SW 1271 (cell line): ENCODE data around the gene LIMS2.
A peak's percentile ranks its signal among the peaks of the same experiment; 100 is the strongest.

Experiments
- DNase-seq, 2 experiments: peaks; one replicate each; lab custom pipeline; 2025; lab: John Stamatoyannopoulos, UW

Gene LIMS2

GRCh38 chr2:127701193-127701650 lies 25.9 kb upstream of the LIMS2 start, which contains the start of gene SFT2D3:
SFT2D3 (plus strand) TSS chr2:127701497; CDS start chr2:127701529, 32 bp downstream.
- DNase-seq: peak; percentile 69 to 92

DNA sequence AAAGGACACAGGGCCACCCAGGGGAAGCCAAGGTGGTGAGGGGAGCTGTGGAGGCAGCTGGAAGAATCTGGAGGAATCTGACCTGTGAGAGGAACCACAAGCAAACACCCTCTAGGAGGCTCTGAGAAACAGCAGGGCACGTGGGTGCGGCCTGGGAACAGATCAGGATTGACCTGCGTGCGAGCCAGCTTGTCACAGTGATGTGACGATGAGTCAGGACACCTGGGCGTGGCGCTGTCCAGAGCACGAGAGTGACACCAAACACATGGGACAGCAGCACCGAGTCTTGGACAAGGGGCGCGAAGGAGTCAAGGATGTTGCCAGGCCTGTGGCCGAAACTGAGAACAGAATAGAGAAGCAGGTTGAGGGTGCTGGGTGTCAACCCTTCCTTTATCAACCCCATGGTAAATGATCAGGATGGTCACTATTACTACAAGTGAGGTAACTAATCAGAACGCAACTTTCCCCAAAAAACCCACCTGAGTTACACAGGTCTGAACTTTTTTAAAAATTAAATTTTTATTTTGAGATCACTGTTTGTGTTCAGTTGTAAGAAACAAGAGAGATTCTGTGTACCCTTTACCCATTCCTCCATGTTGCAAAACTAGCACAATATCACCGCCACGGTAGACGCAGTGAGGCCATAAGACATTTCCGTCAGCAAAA lies 25.3 kb upstream of the LIMS2 start:
- DNase-seq: peak; percentile 87 to 89

- no peak for DNase-seq
Measured at GRCh38 chr2:127698553-127699355, 23.4 kb upstream of the LIMS2 start.

GRCh38 chr2:127697482-127698180 lies 22.3 kb upstream of the LIMS2 start:
- DNase-seq: no peak

- no peak for DNase-seq
Measured at GRCh38 chr2:127695491-127696472, 20.5 kb upstream of the LIMS2 start.

- no peak for DNase-seq
Measured at GRCh38 chr2:127694986-127695385, 19.7 kb upstream of the LIMS2 start.

- DNase-seq: no peak
Measured at GRCh38 chr2:127690696-127691095, 15.4 kb upstream of the LIMS2 start.

DNA sequence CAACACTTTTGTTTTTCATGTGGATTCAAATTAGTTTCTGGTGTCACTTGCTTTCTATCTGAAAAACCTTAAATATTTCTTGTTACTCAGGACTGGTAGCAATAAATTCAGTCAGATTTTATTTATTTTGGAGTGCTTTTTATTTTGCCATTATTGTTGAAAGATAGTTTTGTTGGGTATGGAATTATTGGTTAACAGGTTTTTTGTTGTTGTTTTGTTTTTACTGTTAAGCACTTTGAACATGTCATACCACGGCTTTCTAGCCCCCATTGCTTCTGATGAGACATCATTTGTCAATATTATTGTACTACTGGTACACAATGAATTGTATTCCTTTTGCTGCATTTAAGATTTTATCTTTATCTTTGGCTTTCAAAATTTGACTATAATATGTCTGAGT lies 13.1 kb upstream of the LIMS2 start:
- no peak for DNase-seq

- DNase-seq: no peak
Measured at GRCh38 chr2:127685410-127686080, 10.2 kb upstream of the LIMS2 start.

DNA sequence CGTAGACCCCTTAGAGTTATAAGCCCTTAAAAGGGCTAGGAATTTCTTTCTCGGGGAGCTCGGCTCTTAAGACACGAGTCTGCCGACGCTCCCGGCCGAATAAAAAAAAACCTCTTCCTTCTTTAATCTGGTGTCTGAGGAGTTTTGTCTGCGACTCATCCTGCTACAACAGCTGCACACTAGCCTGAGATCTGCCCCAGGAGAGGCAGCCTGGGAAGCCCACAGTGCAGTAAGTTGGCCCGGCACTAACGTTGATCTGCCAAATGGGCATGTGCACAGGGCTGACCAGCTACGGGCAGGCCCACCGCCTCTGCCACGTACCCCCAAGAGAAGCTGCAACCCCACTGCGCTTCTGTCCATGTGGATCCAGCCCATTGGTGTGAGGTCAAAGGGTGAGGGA lies 8.4 kb upstream of the LIMS2 start:
- DNase-seq: no peak

DNA sequence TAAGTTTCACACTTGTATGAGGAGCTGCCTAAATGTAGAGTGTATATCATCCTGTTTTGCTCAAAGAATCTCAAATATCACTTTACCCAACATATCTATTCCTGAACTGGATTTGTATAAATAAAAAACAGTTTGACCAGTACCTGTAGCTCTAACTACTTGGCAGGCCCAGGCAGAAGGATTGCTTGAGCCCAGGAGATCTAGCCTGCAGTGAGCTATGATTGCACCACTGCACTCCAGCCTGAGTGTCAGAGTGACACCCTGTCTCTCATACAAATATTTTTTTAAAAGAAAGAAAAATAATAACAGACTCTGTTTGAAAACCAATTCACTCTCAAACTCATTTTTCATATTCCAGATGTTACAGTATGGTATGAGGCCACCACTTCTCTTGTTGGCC lies 7.7 kb upstream of the LIMS2 start:
- DNase-seq: no peak

DNA sequence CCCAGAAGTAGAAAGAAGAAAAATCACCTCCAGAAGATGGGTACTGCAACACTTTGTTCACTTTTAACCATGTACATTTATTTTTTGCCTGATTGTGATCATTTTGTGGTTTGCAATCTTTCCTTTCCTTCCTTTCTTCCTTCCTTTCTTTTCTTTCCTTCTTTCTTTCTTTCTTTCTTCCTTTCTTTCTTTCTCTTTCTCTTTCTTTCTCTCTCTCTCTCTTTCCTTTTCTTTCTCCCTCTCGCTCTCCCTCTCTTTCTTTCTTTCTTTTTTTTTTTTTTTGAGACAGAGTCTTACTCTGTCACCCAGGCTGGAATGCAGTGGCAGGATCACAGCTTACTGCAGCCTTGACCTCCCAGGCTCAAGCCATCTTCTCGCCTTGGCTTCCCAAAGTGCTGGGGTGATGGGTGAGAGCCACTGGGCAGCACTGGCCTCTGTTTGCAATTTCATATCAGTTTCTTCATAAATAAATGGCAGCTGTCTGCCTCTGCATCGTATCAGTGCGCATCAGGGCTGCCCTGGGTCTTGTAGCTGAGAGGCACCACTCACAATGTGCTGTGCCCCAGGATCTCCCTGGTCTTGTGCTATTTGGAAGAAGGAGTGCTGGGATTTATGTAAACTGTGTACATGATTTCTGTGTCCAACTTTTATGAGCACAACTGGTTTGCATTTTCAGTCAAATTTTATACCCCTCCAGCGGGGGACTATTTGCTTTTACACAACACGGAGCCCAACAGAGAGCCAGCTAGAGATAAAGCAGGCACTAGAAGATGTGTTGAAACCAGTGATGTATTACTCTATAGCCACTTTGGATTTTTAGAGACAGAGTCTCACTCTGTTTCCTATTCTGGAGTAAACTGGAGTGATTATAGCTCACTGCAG lies 6.9 kb upstream of the LIMS2 start:
- no peak for DNase-seq

DNA sequence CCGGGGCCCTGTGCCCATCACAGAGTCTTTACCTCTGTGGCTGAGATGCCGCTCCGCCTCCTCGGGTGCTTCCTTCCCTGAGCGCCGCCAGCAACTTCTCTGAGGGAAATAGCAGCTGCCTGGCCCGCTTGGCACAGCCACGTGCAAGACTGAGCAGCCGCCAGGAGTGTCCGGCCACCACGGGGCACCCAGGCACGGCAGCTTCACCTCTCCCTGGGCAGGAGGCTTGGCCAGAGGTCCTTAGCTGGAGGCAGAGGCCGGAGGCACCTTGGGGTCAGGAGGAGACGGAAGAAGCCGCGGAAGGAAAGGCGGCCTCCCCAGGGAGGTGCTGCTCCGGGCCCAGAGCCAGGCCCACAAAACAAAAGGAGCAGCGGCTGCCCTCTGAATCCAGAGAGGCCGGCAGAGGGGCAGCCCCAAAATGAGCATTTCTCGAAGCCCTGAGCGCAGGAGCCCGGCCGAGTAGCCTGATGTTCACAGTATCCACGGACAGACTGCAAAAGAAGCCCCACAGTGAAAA lies 6.0 kb upstream of the LIMS2 start:
- no peak for DNase-seq

GRCh38 chr2:127680706-127681287 lies 5.5 kb upstream of the LIMS2 start:
- DNase-seq: no peak

DNA sequence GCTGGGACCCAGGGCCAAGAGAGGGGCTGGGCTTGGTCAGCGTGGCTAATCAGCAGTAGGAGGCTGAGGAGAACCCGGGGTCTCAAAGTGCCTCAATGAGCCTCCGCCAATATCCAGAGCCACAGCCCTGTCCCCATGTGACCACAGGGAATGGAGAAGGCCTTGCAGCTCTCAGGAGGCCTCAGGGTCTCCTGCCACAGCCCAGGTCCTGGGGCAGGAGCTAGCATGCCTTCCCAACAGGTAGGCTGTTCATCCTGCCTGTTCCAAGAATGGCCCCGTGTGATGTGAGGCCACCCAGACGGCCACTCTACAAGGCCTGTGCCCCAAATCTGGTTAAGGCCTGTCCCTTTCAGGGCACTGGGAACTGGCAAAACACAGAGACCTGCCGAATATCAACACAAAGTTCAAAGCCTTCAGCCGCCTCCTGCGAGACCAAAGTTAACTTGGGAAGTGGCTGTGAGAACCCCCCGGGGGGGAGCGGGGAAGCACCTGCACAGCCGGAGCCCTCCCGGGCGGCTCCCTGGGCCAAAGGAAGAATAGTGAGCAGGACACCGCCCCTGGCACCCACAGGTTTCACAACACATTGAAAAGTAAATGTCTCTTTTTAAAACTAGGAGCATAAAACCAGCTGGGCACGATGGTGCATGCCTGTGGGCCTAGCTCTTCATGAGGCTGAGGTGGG lies 4.5 kb upstream of the LIMS2 start:
- no peak for DNase-seq

GRCh38 chr2:127678991-127679390 lies 3.7 kb upstream of the LIMS2 start:
- DNase-seq: no peak

GRCh38 chr2:127678531-127678930 lies 3.2 kb upstream of the LIMS2 start:
- DNase-seq: no peak

GRCh38 chr2:127676906-127677305 lies 1.6 kb upstream of the LIMS2 start:
- no peak for DNase-seq
